ENCODE results near the gene POLR2H.

Gene POLR2H

GRCh38 chr3:184371570-184372018 is 10.1 kb downstream of the POLR2H start:
- DNase-seq (ENCODE audit: low read depth): no peak

- DNase-seq (ENCODE audit: low read depth): no peak
Measured at GRCh38 chr3:184372296-184372821, 10.8 kb downstream of the POLR2H start.

- DNase-seq (ENCODE audit: low read depth): no peak
Measured at GRCh38 chr3:184372911-184373310, 11.4 kb downstream of the POLR2H start.

DNA sequence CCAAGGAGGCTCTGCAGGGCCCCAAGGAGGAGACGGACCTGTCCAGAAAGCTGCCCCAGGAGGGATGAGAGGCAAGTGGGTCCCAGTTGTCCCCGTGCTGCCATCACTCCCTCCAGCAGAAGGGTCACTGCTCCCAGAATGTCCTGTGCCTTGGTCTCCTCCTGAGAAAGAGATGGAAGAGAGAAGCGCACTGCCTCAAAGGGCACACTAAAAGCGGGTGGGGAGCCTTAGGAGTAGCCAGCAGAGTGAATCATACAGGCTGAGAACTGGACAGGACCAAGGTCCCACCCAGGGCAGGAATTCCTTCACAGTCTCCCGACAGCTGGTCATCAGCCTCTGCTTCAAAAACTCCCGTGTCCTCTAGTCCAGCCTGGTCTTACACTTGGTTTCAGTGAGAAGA is 11.9 kb downstream of the POLR2H start:
- no peak for DNase-seq (ENCODE audit: low read depth)

GRCh38 chr3:184375747-184376461 is 14.4 kb downstream of the POLR2H start:
- DNase-seq (ENCODE audit: low read depth): no peak

DNA sequence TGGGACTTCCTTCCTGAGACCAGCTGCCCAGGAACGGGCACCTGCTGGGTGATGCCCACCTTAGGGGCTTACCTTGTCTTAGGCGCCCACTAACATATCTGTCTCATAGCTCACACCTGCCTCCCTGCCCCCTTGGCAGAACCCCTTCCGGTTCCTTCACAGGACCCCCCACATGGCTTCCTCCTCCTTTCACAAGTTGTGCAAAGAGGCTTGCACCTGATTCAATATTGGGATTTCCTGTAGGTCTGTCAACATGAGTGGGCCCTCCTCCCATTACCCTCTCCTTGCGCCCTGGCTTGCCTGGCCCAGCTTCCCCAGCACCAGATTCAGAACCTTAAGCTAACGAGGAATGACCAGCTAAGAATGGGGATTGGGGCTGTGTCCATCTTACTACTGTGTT is 15.9 kb downstream of the POLR2H start:
- DNase-seq (ENCODE audit: low read depth): no peak

DNA sequence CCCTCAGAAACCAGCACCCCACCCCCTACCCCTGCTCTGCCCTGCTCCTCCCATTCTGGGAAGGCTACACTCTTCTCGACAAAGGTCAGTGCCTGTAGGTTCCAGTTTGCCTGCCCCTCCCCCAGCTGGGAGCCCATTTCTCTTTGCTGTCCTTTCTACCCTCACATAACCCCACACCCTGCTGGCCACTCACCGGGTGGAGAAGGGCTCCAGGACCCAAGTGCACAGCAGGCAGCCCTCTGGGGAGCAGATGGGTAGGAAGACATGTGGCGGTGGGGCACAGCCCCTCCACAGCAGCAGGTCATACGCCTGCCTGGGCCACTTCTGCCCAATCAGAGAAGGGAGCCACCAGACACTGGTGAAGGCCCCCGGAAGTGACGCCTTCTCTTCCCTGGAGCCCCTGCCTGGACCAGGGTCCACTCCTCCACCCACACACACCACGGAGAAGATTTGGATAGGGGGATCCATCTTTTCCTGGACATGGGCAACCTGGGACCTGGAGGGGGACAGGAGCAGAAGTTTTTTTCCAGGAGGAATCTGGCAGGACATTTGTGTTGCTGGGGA is 16.5 kb downstream of the POLR2H start, which contains the start of gene THPO:
THPO (minus strand) TSS at position 326 of the 564 bp plus-strand sequence. CDS start 1,948 bp downstream, outside the sequence.
- DNase-seq (ENCODE audit: low read depth): no peak

- DNase-seq (ENCODE audit: low read depth): no peak
Measured at GRCh38 chr3:184378651-184379357, 17.3 kb downstream of the POLR2H start.

DNA sequence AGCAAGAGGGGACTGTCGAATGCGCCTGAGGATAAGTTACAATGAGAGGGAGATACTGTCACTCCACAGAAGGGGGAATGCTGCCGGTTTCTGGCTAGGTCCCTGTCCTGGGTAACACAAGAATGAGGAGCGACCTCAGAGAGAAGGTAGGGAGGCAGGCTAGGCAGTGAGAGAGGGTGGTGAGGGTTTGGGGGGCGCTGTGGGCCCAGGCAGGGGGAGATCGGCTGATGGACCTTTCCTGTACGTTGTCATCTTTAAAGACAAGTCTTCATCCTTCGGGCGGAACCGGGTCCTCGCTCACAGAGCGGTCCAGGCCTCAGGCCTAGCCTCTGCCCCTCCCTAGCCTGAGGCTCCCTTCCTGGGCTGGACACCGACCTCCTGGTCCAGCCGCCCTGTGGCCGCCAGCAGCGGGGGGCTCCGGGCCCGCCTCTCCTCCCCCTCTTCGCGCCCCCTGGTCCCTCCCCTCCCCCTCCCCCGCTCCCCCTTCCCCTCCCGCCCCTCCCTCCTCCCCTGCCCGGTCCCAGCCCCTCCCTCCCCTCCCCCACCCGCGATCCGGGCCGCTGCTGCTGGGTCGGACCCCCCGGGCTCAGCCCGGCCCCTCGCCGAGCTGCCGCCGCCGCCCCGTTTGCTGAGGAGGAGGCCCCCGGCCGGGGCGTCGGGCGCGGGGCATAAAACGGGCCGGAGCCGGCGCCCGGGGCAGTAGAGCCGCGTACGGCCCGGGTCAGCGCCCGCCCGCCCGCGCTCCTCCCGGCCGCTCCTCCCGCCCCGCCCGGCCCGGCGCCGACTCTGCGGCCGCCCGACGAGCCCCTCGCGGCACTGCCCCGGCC is 18.1 kb downstream of the POLR2H start, which contains the start of gene CHRD:
CHRD (plus strand) TSS at position 697 of the 827 bp plus-strand sequence. CDS start 265 bp downstream, outside the sequence.
- DNase-seq (ENCODE audit: low read depth): no peak

- DNase-seq (ENCODE audit: low read depth): no peak
Measured at GRCh38 chr3:184380185-184380626, 18.7 kb downstream of the POLR2H start.

- no peak for DNase-seq (ENCODE audit: low read depth)
Measured at GRCh38 chr3:184380627-184381260, 19.2 kb downstream of the POLR2H start.

DNA sequence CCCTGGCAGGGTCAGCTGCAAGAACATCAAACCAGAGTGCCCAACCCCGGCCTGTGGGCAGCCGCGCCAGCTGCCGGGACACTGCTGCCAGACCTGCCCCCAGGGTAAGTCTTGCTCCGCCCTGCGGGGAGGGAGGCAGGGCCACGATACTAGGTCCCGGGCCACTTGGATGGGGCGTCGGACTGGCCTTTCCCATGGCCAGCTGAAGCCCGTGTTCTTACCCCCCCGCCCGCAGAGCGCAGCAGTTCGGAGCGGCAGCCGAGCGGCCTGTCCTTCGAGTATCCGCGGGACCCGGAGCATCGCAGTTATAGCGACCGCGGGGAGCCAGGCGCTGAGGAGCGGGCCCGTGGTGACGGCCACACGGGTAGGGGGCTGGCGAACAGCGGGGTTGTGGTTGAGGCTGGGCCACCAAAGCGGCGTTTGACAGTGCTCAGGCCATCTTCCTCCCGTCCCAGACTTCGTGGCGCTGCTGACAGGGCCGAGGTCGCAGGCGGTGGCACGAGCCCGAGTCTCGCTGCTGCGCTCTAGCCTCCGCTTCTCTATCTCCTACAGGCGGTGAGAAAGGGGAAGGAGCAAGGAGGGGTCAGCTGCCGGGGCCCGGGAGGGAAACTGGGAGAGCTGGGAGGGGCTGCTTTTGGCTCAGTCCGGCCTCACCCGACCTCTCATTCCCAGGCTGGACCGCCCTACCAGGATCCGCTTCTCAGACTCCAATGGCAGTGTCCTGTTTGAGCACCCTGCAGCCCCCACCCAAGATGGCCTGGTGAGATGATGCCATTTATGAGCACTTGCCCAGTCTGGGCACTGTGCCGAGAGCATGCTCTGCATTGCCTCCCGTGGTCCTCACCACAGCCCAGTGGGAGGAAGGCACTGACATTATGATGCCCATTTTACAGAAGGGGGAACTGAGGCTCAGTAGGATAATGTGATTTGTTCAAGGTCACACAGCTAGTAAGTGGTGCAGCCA is 20.0 kb downstream of the POLR2H start:
- DNase-seq (ENCODE audit: low read depth): no peak

DNA sequence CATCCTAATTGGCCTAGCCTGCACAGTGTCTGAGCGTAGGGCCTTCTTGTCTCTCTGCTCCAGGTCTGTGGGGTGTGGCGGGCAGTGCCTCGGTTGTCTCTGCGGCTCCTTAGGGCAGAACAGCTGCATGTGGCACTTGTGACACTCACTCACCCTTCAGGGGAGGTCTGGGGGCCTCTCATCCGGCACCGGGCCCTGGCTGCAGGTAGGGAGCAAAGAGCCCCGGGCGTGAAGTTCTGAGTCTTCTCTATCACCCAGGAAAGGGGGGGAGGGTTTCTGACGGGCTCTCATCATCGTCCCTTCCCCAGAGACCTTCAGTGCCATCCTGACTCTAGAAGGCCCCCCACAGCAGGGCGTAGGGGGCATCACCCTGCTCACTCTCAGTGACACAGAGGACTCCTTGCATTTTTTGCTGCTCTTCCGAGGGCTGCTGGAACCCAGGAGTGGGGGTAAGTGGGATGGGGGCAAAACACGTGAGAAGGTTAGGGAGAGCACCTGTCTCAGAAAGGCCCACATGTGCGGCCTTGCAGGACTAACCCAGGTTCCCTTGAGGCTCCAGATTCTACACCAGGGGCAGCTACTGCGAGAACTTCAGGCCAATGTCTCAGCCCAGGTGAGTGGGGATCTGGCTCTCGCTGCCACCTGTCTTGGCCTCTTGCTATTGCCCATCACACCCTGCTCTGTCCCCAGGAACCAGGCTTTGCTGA is 21.0 kb downstream of the POLR2H start:
- DNase-seq (ENCODE audit: low read depth): no peak

- no peak for DNase-seq (ENCODE audit: low read depth)
Measured at GRCh38 chr3:184383033-184383740, 21.7 kb downstream of the POLR2H start.

DNA sequence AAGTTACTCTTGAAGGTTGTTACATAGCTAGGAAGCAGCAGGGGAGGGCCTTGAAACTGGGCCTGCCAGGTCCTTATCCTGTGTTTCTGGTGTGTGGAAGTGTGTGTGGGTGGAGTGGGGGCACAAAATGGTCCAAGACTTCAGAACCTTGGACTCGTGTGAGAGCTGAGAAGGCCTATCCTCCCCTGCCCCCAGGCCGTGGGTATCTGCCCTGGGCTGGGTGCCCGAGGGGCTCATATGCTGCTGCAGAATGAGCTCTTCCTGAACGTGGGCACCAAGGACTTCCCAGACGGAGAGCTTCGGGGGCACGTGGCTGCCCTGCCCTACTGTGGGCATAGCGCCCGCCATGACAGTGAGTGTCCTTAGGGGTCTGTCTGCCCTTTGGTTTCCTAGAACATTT is 22.8 kb downstream of the POLR2H start:
- no peak for DNase-seq (ENCODE audit: low read depth)

- no peak for DNase-seq (ENCODE audit: low read depth)
Measured at GRCh38 chr3:184384856-184385422, 23.4 kb downstream of the POLR2H start.

DNA sequence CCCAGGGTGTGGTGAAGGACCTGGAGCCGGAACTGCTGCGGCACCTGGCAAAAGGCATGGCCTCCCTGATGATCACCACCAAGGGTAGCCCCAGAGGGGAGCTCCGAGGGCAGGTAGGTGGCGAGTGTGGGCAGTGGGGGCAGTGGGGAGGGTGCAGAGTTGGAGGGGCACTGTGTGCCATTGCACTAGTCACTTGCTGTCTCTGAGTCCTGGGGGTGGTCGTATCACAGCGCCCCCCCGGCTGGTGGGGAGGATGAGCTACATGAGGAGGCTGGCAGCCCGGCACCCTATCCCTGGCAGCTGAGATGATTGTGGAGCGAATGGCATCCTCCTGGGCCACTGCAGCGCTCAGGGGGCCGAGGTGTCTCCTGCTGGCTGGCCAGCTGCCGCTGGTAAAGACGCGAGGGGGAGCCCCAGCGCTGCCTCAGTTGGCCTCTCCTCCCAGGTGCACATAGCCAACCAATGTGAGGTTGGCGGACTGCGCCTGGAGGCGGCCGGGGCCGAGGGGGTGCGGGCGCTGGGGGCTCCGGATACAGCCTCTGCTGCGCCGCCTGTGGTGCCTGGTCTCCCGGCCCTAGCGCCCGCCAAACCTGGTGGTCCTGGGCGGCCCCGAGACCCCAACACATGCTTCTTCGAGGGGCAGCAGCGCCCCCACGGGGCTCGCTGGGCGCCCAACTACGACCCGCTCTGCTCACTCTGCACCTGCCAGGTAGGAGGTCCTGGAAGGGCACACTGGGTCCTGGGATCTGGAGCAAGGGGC is 24.7 kb downstream of the POLR2H start:
- no peak for DNase-seq (ENCODE audit: low read depth)
